ENCODE data around the gene HDLBP.

Gene HDLBP

GRCh38 chr2:241315093-241315878, at the start of gene HDLBP:
Gene HDLBP (minus strand): TSS chr2:241315672. CDS start chr2:241266869, 48,803 bp downstream.
- peak; percentile 100 for DNase-seq

GRCh38 chr2:241364781-241365180, 49.3 kb upstream of the HDLBP start:
- no peak for DNase-seq

GRCh38 chr2:241363426-241363825, 48.0 kb upstream of the HDLBP start:
- no peak for DNase-seq

GRCh38 chr2:241359481-241360045, 44.1 kb upstream of the HDLBP start:
- DNase-seq: no peak

GRCh38 chr2:241358470-241358869, 43.0 kb upstream of the HDLBP start:
- no peak for DNase-seq

GRCh38 chr2:241357531-241357930, 42.1 kb upstream of the HDLBP start:
- DNase-seq: no peak

- no peak for DNase-seq
These were observed 41.4 kb upstream of the HDLBP start for GRCh38 chr2:241356871-241357260.

GRCh38 chr2:241355983-241356870, 40.8 kb upstream of the HDLBP start, which contains the start of gene FARP2:
Gene FARP2 (plus strand): TSS chr2:241356285. CDS start chr2:241373108, 16,823 bp downstream.
- peak; percentile 93 for DNase-seq

GRCh38 chr2:241354668-241355658, 39.5 kb upstream of the HDLBP start:
- DNase-seq: peak; percentile 62

- DNase-seq: no peak
These were observed 36.8 kb upstream of the HDLBP start for GRCh38 chr2:241352227-241352626.

- no peak for DNase-seq
These were observed 36.2 kb upstream of the HDLBP start for GRCh38 chr2:241351640-241352031.

GRCh38 chr2:241350878-241351639, 35.6 kb upstream of the HDLBP start:
- DNase-seq: no peak

- no peak for DNase-seq
These were observed 35.0 kb upstream of the HDLBP start for GRCh38 chr2:241350530-241350877.

GRCh38 chr2:241349941-241350340, 34.5 kb upstream of the HDLBP start:
- DNase-seq: no peak

GRCh38 chr2:241344925-241345651, 29.6 kb upstream of the HDLBP start:
- DNase-seq: no peak

GRCh38 chr2:241340631-241341163, 25.2 kb upstream of the HDLBP start:
- DNase-seq: no peak

- no peak for DNase-seq
These were observed 24.6 kb upstream of the HDLBP start for GRCh38 chr2:241339839-241340630.

GRCh38 chr2:241334813-241335212, 19.3 kb upstream of the HDLBP start:
- DNase-seq: no peak

- DNase-seq: no peak
These were observed 15.1 kb upstream of the HDLBP start for GRCh38 chr2:241330616-241330981.

All from retina (tissue), 1 donor.